H9 (cell line): ENCODE measurements around the gene BORA. TPM values are rescaled to one million over a fixed set of nuclear protein-coding genes. Genes with fewer than 3 reads are reported as not detected.

Experiments used
- DNase-seq: peaks from one replicate; pipeline ENCODE4 v3.0.0-alpha.2; 2017
- H2AFZ ChIP-seq: one replicate; pipeline ENCODE4 v1.6.1; 2013; ENCODE audit warnings: mild to moderate bottlenecking, low read length, control low read depth, moderate library complexity
- H2AK5ac ChIP-seq: 2 replicates; pipeline ENCODE4 v1.6.1; 2013; ENCODE audit warnings: low read length, control low read depth, mixed read lengths; ENCODE audit not compliant: insufficient read length
- H2BK120ac ChIP-seq: one replicate; pipeline ENCODE4 v1.6.1; 2013; ENCODE audit warnings: low read depth, mild to moderate bottlenecking, low read length, control low read depth, inconsistent platforms; ENCODE audit not compliant: poor library complexity, severe bottlenecking
- H2BK12ac ChIP-seq: 2 replicates; pipeline ENCODE4 v1.6.1; 2013; ENCODE audit warnings: low read length, control low read depth, mixed read lengths, low read depth; ENCODE audit not compliant: insufficient read length
- H2BK15ac ChIP-seq: 2 replicates; pipeline ENCODE4 v1.6.1; 2013; ENCODE audit warnings: low read depth, low read length, control low read depth
- H2BK20ac ChIP-seq: one replicate; pipeline ENCODE4 v1.6.1; 2013; ENCODE audit warnings: low read depth, mild to moderate bottlenecking, low read length, control low read depth, inconsistent platforms; ENCODE audit not compliant: poor library complexity, severe bottlenecking
- H2BK5ac ChIP-seq: 2 replicates; pipeline ENCODE4 v1.6.1; 2013; ENCODE audit warnings: low read length, control low read depth, mixed read lengths; ENCODE audit not compliant: insufficient read length
- H3K14ac ChIP-seq: 2 replicates; pipeline ENCODE4 v1.6.1; 2013; ENCODE audit warnings: low read length, control low read depth; ENCODE audit not compliant: insufficient read depth
- H3K18ac ChIP-seq: 2 replicates; pipeline ENCODE4 v1.6.1; 2013; ENCODE audit warnings: low read depth, mild to moderate bottlenecking, mixed read lengths, low read length, control low read depth; ENCODE audit not compliant: insufficient read length
- H3K23ac ChIP-seq: 2 replicates; pipeline ENCODE4 v1.6.1; 2013; ENCODE audit warnings: low read length, control low read depth, mixed read lengths, low read depth; ENCODE audit not compliant: insufficient read length
- H3K23me2 ChIP-seq: 2 replicates; pipeline ENCODE4 v1.6.1; 2013; ENCODE audit warnings: low read depth, mild to moderate bottlenecking, mixed read lengths, low read length, control low read depth; ENCODE audit not compliant: insufficient read length, poor library complexity, severe bottlenecking
- H3K27ac ChIP-seq: 2 replicates; pipeline ENCODE4 v1.5.1; 2013; ENCODE audit warnings: low read length, control low read depth, mixed read lengths, low read depth; ENCODE audit not compliant: insufficient read length
- H3K27me3 ChIP-seq: 2 replicates; pipeline ENCODE4 v1.6.1; 2013; ENCODE audit warnings: low read length, control low read depth, inconsistent platforms; ENCODE audit not compliant: insufficient read depth
- H3K4ac ChIP-seq: 2 replicates; pipeline ENCODE4 v1.6.1; 2013; ENCODE audit warnings: low read depth, mild to moderate bottlenecking, control low read depth, inconsistent platforms, low read length, moderate library complexity
- H3K4me1 ChIP-seq: 2 replicates; pipeline ENCODE4 v1.6.1; 2013; ENCODE audit warnings: low read length, control low read depth, inconsistent platforms; ENCODE audit not compliant: insufficient read depth
- H3K4me2 ChIP-seq: 2 replicates; pipeline ENCODE4 v1.6.1; 2013; ENCODE audit warnings: low read length, control low read depth, mixed read lengths; ENCODE audit not compliant: insufficient read length, insufficient read depth
- H3K56ac ChIP-seq: 2 replicates; pipeline ENCODE4 v1.6.1; 2013; ENCODE audit warnings: low read depth, mild to moderate bottlenecking, mixed read lengths, low read length, control low read depth; ENCODE audit not compliant: insufficient read length
- H3K79me1 ChIP-seq: 2 replicates; pipeline ENCODE4 v1.6.1; 2013; ENCODE audit warnings: low read depth, mild to moderate bottlenecking, moderate library complexity, low read length, control low read depth, inconsistent platforms; ENCODE audit not compliant: insufficient read depth, poor library complexity, severe bottlenecking
- H3K79me2 ChIP-seq: 2 replicates; pipeline ENCODE4 v1.6.1; 2013; ENCODE audit warnings: low read length, control low read depth, inconsistent platforms; ENCODE audit not compliant: insufficient read depth
- H3K9ac ChIP-seq: 2 replicates; pipeline ENCODE4 v1.6.1; 2013; ENCODE audit warnings: low read length, control low read depth, mixed read lengths; ENCODE audit not compliant: insufficient read length; ENCODE audit errors: extremely low read depth
- H3K9me3 ChIP-seq: one replicate; pipeline ENCODE4 v1.6.1; 2013; ENCODE audit warnings: low read depth, low read length, inconsistent platforms; ENCODE audit not compliant: control insufficient read depth
- H3T11ph ChIP-seq: one replicate; pipeline ENCODE4 v1.6.1; 2013; ENCODE audit warnings: mild to moderate bottlenecking, low read length, control low read depth, inconsistent platforms
- H4K20me1 ChIP-seq: one replicate; pipeline ENCODE4 v1.6.1; 2013; ENCODE audit not compliant: control insufficient read depth, insufficient read length, insufficient read depth
- H4K5ac ChIP-seq: 2 replicates; pipeline ENCODE4 v1.6.1; 2013; ENCODE audit warnings: low read depth, mild to moderate bottlenecking, mixed read lengths, low read length, control low read depth; ENCODE audit not compliant: insufficient read length
- H4K8ac ChIP-seq: replicated peaks from 2 replicates; pipeline ENCODE4 v1.6.1; 2013; ENCODE audit warnings: low read length, control low read depth, mixed read lengths, low read depth; ENCODE audit not compliant: insufficient read length
- H4K91ac ChIP-seq: 2 replicates; pipeline ENCODE4 v1.6.1; 2013; ENCODE audit warnings: low read depth, mild to moderate bottlenecking, moderate library complexity, mixed read lengths, low read length, control low read depth; ENCODE audit not compliant: insufficient read length
- H3K27ac Mint-ChIP-seq, 3 experiments: 2 replicates in 2 of 3; 3 replicates in 1 of 3; pipeline ENCODE4 v1.8.0; 2020 to 2021; ENCODE audit warnings: mixed read lengths in 3 of 3, mild to moderate bottlenecking in 1 of 3, moderate library complexity in 1 of 3
- H3K27me3 Mint-ChIP-seq: 2 replicates; pipeline ENCODE4 v1.8.0; 2021; ENCODE audit warnings: low read depth, mild to moderate bottlenecking, moderate library complexity, mixed read lengths
- H3K36me3 Mint-ChIP-seq, 3 experiments: 2 replicates in 2 of 3; 3 replicates in 1 of 3; pipeline ENCODE4 v1.8.0; 2020 to 2021; ENCODE audit warnings: low read depth in 3 of 3, mixed read lengths in 3 of 3; ENCODE audit not compliant: insufficient read depth in 1 of 3
- H3K4me1 Mint-ChIP-seq, 2 experiments: 2 replicates each; pipeline ENCODE4 v1.8.0; 2020; ENCODE audit warnings: mixed read lengths in 2 of 2
- H3K4me3 Mint-ChIP-seq, 2 experiments: 2 replicates in 1 of 2; 3 replicates in 1 of 2; pipeline ENCODE4 v1.8.0; 2020 to 2021; ENCODE audit warnings: mild to moderate bottlenecking in 2 of 2, mixed read lengths in 2 of 2, moderate library complexity in 1 of 2
- H3K9me3 Mint-ChIP-seq, 2 experiments: 2 replicates in 1 of 2; 3 replicates in 1 of 2; pipeline ENCODE4 v1.8.0; 2020; ENCODE audit warnings: mild to moderate bottlenecking in 2 of 2, mixed read lengths in 2 of 2, moderate library complexity in 1 of 2
- CTCF ChIP-seq: fragments of 200-600 bp; sonication (generic); conservative IDR thresholded peaks from 3 replicates; pipeline ENCODE4 v1.8.0; 2021; ENCODE audit warnings: antibody characterized with exemption, mild to moderate bottlenecking
- WGBS: extraction: QIAGEN DNeasy Blood & Tissue Kit; methylation state at CpG from one replicate; pipeline ENCODE4 v1.1.7; 2013; ENCODE audit warnings: missing lambda C conversion rate, low lambda C conversion rate, mixed read lengths; ENCODE audit not compliant: insufficient read length; ENCODE audit errors: extremely low coverage; 5-methylcytosine and 5-hydroxymethylcytosine counted together
- total RNA-seq: library from RNA; stranded (reverse); gene quantifications from 2 replicates; pipeline ENCODE4 v1.2.1, GENCODE V29; 2021

Gene BORA
- total RNA-seq, 1 experiment from 2014 or later = 16.5 TPM

- H4K5ac ChIP-seq = no peak overlapping the region
- Mint-ChIP-seq H3K9me3 (no peaks in the 10 kb centered on the region), H3K4me3 (no peak overlapping the region), H3K27me3 (no peaks in the 10 kb centered on the region), H3K27ac (no peak overlapping the region; a peak in 1 of 7 replicates), H3K36me3 (peaks cover 6 to 26% (median 24%) of the 10 kb centered on the region in 3 experiments), H3K4me1 (peaks cover 0 to under 1% of the 10 kb centered on the region in 2 experiments; a peak in 1 of 4 replicates)
- no peak overlapping the region for H4K8ac ChIP-seq
- H3K23ac ChIP-seq = no peak overlapping the region
- no peak overlapping the region for H2BK5ac ChIP-seq
- H2AK5ac ChIP-seq = no peak overlapping the region
- H3K27me3 ChIP-seq = no peaks in the 10 kb centered on the region
- no peak overlapping the region for H3K14ac ChIP-seq
- no peak overlapping the region for H3K4me2 ChIP-seq
- H4K20me1 ChIP-seq = no peaks in the 10 kb centered on the region
- no peaks in the 10 kb centered on the region for H3K79me2 ChIP-seq
- H3K9me3 ChIP-seq = no peaks in the 10 kb centered on the region
- no peak overlapping the region for H4K91ac ChIP-seq
- no peak overlapping the region for H2AFZ ChIP-seq
- no peaks in the 10 kb centered on the region for H3K79me1 ChIP-seq
- H2BK15ac ChIP-seq = no peak overlapping the region
- no peak overlapping the region for H3K18ac ChIP-seq
- H2BK12ac ChIP-seq = no peak overlapping the region
- no peaks in the 10 kb centered on the region for H3K23me2 ChIP-seq
- no peaks in the 10 kb centered on the region for H3K4me1 ChIP-seq
- no peak for DNase-seq
- H2BK20ac ChIP-seq = no peak overlapping the region
- H3K9ac ChIP-seq = no peak overlapping the region
- H3K27ac ChIP-seq = no peak overlapping the region
- no peak for TF ChIP-seq CTCF
- H3K56ac ChIP-seq = no peak overlapping the region
- no CpG with 5 or more reads among the region's 1 CpG for WGBS
- no peak overlapping the region for H3K4ac ChIP-seq
- H2BK120ac ChIP-seq = no peak overlapping the region
- no peak overlapping the region for H3T11ph ChIP-seq
Measured at GRCh38 chr13:72788831-72789230, 61.1 kb downstream of the BORA start.
